NOMO-1 treated with DMSO at 0.1 percent for 48 hours (cell line): ENCODE results near the gene QPCTL.
A peak's percentile ranks its signal among the peaks of the same experiment; 100 is the strongest.
"Not testable (repeated sequence)": the region's sequence is repeated elsewhere in the genome, so short reads cannot be mapped to it uniquely, and the experiment has no call there.

ENCODE experiments used
- DNase-seq: peaks from one replicate; lab custom pipeline; 2025; ENCODE audit not compliant: unreplicated experiment; lab: John Stamatoyannopoulos, UW

The QPCTL gene

GRCh38 chr19:45674946-45675345 lies 17.5 kb upstream of the QPCTL start:
- no peak for DNase-seq

- DNase-seq = no peak
These were observed 15.6 kb upstream of the QPCTL start for GRCh38 chr19:45676851-45677263.

GRCh38 chr19:45677351-45678230 lies 14.9 kb upstream of the QPCTL start:
- DNase-seq = no peak

GRCh38 chr19:45681391-45682015 lies 11.0 kb upstream of the QPCTL start:
- peak; percentile 83 for DNase-seq

GRCh38 chr19:45682117-45682516 lies 10.3 kb upstream of the QPCTL start:
- DNase-seq = no peak

- no peak for DNase-seq
These were observed 9.6 kb upstream of the QPCTL start for GRCh38 chr19:45682908-45683307.

- not testable (repeated sequence) for DNase-seq
These were observed 7.4 kb upstream of the QPCTL start for GRCh38 chr19:45685045-45685444.

GRCh38 chr19:45687599-45687998 lies 4.9 kb upstream of the QPCTL start:
- no peak for DNase-seq

- DNase-seq = peak; percentile 94
These were observed 815 bp upstream of the QPCTL start, which contains the start of gene SNRPD2 for GRCh38 chr19:45691516-45692186. Gene SNRPD2 (minus strand): TSS chr19:45691953. CDS start chr19:45691888, 65 bp downstream.

GRCh38 chr19:45693106-45693788 lies 781 bp downstream of the QPCTL start:
- peak; percentile 44 for DNase-seq

- DNase-seq = no peak
These were observed 9.2 kb downstream of the QPCTL start for GRCh38 chr19:45701676-45702075.

- DNase-seq = no peak
These were observed 12.6 kb downstream of the QPCTL start for GRCh38 chr19:45705115-45705514.

- no peak for DNase-seq
These were observed 13.4 kb downstream of the QPCTL start for GRCh38 chr19:45705710-45706415.

GRCh38 chr19:45710356-45711130 lies 18.1 kb downstream of the QPCTL start:
- no peak for DNase-seq

GRCh38 chr19:45711851-45712698 lies 19.6 kb downstream of the QPCTL start:
- no peak for DNase-seq

- no peak for DNase-seq
These were observed 20.2 kb downstream of the QPCTL start for GRCh38 chr19:45712699-45713067.

GRCh38 chr19:45713141-45713540 lies 20.7 kb downstream of the QPCTL start:
- no peak for DNase-seq

GRCh38 chr19:45715139-45715538 lies 22.7 kb downstream of the QPCTL start:
- DNase-seq = no peak
